EH (cell line): ENCODE measurements around the gene IGSF8.
"Not testable (repeated sequence)": the region's sequence is repeated elsewhere in the genome, so short reads cannot be mapped to it uniquely, and the experiment has no call there.

Experiments used
- DNase-seq: peaks from one replicate; pipeline ENCODE4 v3.0.0-alpha.2; 2015; ENCODE audit warnings: low read depth

The IGSF8 gene

DNA sequence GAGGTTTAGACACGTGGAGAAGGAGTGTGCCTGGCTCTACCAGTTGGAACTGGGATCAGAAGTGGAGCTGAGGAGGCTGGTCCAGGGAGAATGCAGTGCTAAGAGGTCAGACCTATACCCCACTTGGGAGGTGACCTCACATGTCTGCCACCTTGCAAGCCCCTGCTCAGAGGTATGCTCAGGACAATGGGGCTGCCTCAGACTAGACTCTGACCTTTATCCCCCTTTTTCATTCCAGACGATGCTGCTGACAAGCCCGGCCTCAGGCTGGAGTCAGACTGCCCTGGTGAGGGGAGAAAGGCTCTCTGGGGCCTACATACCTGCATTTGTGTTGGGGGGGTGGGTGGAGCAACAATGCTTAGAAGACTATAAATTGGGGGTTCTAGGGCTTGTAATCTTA is 33.7 kb downstream of the IGSF8 start:
- DNase-seq = no peak

DNA sequence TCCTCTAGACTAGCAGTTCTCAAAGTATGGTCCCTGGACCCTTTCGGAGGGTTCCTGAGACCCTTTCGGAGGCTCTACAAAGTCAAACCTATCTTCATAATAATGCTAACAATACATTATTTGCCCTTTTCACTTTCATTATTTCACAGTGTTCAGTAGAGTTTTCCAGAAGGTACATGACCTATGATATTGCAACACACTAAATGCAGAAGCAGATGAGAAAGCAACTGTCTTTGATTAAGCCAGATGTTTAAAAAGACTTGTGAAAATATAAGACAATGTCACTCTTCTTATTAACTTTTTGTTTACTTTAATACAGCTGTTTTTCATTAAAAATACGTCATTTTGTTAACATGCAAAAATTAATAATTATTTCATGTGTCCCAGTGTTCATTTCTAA is 34.3 kb downstream of the IGSF8 start:
- DNase-seq = no peak

DNA sequence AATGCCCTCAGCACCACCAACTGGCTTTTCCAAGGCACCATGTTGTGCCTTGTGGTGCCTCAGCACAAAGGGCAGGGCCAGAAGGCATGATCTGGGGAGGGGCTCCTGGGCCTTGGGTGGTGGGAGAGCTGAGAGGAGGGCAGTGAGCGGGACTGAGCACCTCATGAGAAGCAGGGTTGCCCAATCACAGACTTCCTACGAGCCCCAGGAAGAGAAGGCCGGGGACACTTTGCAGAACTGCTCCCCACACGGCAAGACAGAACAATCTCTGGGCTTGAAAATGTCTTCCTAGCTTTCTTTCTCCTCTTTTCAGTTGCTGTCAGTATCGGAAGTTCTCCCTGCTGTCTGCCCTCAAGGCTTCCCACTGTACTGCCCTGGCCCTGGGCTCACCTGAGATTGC is 35.2 kb downstream of the IGSF8 start:
- DNase-seq = no peak

DNA sequence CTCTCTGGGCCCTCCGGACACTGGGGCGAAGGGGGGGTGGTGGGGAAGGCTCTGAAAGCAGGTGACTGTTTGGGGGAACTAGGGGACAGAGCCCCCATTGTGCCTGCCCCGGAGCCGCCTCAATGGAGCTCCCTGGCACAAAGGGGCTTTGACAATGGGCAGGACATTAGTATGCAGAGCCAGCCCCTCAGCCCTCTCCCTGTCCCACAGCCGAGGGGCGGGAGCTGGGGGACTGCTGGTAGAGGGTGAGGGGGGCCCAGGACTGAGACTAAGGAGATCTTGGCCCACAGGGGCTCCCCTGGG is 36.2 kb downstream of the IGSF8 start:
- no peak for DNase-seq

DNA sequence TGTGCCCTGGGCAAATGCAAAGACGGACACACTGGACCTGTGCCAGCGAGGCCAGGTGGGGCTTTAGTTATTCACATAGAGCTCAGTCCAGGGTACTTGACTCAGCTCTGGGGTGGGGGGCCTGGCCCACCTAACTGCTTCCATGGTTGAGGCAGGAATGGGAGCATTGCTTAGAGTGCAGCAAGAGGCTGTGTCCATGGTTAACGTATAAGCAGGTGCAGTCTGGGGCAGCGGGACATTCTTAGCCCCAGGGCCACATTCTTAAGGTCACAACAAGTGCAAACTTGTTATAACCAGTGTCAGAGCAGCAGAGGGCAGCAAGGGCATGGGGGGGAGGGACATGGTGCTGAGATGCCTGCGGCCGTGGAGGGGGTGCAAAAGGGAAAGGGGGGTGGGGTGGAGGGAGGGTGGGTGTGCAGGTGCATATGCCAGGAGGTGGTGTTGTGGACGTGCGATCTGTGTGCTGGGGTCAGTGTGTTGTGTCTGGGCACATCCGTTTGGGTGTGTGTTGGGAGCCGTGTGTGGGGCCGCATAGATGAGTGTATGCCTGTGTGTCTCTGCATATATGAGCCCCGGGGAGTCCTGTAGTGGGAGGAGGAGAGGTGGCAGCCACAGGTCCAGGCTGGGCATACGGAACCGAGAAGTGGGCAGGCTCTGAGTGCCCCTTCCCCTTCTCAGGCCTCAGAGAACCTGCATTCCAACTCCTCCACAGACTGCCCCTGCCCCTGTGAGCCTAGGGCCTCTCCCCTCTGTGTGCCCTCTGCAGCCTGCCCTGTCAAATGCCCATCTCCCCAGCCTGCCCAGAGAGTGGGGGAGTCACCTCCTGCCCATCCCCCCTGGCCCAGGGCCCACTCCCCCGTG is 36.8 kb downstream of the IGSF8 start:
- DNase-seq = no peak

DNA sequence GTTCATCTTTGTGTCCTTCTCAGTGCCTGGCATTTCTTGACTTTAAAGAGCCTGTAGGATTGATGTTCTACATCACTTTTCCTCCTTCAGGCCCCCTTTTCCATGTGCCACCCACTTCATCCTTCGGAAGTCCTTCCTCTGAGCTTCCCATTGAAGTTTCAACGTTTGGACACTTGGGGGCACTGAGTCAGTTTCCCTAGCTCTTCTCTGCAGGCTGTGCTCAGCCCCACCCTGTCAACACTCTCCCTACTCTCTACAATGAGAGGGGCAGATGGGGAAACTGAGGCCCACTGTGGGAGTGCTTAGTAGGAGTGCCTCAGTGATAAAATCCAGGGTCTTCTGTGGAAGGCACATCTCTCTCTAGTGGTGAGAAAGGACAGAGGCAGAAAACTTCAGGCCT is 40.3 kb downstream of the IGSF8 start:
- peak; percentile 20 for DNase-seq

DNA sequence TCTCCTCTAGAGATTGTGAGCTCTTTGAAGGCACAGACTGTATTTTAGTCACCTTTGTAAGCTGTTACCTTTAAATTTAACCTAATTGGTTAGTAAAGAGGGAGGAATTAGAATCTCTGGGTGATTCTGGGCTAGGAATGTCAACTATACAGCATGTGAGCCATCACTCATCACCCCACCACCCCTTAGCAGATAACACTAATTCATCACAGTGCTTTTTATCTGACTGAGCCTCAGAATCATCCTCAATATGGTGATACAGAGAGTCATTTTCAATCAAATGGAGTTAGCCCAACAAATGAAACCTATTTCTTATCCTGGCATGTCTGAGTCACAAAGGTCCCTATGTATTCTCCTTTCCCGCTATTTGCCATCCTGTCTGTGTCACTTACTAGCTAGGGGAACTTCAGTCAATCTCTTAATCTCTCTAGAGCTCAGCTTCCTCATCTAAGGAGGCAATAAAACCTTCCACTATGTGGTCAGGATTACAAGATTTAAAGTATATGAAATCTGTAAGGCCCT is 41.7 kb downstream of the IGSF8 start:
- DNase-seq = no peak

DNA sequence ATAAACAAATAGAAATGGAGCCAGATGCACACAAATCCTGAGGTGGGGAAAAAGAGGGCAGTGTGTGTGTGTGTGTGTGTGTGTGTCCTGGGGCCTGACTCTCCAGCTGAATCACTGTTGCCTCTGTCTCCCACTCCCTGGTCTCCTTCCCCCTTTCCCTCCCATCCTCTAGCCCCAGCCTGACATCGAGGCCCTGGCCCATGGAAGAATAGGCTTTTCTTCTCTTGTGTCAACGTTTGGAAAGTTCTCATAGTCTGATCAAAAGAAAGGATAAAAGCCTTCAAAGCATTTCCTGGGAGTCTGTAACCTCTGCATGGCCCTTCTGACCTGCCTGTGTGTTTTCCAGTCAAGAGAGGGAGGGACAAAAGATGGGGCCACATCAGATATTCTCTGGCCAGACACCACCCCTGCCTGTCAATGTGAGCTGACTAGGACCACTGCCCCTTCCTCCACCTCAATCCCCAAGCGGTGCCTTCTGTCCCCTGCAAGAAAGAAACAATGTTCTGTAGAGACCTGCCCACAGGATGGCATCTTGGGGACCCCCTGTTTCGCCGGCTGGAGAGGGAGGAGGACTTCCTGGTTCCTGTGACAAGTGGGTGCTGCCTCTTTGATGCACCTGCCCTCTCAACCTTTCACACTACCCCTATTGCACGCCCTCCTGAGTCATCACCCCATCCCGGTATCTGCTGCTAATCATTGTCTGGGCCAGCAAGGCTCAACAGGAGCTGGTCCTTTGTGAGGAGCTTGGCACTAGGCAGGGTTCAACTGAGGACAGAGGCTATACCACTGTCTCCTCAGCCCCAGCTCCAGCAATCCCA is 44.7 kb downstream of the IGSF8 start:
- DNase-seq = no peak

DNA sequence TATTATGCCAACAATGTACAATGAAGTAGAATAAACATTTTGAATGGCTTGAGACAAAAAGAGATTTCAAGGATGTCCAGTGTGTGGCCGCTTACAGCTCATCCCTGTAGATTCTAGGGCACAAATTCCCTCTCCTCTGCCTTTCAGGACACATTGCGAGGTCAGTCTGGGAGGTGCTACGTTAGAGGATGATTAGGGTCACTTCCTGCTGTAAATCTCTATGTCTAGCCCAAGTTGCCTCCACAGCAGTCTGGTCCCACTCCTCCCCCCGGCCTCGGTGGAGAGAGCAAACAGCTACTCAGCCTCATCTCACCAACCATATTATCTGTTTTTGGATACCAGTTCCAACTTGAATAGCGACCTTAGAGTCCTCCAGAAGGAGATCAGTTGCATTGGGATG is 45.5 kb downstream of the IGSF8 start:
- DNase-seq = no peak

DNA sequence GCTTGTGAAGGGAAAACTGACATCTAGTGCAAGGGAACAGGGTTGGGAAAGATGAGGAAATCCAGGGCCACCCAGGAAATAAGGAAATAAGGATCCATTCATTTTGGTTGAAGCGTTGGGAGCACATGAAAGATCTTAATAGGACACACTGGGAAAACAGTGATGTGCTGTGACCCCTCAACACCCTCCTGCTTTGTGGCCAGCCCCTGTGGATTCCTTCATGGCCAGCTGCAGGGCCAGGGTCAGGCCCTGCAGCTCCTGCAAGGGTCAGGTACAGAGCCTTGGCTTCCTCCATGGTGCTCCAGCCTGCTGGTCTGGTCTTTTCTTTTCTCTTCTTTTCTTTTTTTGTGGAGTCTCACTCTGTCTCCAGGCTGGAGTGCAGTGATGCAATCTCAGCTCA is 47.8 kb downstream of the IGSF8 start:
- no peak for DNase-seq

DNA sequence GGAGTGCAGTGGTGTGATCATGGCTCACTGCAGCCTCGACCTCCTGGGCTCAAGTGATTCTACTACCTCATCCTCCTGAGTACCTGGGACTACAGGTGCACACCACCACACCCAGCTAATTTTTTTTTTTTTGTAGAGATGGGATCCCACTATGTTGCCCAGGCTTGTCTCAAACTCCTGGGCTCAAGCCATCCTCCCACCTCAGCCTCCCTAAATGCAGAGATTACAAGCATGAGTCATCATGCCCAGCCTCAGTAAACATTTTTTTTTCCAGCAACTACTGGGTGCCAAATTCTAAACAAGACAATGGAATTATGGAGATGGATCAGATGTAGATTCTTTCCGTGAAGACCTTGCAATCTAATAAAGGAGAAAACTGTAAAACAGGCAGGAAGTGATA is 48.2 kb downstream of the IGSF8 start:
- not testable (repeated sequence) for DNase-seq

DNA sequence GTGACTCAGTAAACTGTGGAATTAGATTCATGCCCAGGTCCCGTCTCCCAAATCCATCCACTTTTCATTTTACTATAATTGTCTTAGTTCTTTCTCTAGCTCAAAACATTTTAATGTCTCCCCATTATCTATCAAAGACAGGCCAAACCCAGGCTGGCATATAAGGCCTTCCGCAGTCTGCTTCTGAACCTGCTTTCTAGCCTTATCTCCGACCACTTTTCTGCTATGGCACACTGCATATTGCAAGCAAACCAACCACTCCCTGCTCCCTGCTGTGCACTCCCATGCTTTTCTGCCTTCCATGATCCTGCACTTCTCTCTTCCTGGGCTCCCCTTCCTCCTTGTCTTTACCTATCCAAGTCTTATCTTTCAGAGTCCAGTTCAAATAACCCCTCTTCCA is 49.3 kb downstream of the IGSF8 start:
- no peak for DNase-seq

DNA sequence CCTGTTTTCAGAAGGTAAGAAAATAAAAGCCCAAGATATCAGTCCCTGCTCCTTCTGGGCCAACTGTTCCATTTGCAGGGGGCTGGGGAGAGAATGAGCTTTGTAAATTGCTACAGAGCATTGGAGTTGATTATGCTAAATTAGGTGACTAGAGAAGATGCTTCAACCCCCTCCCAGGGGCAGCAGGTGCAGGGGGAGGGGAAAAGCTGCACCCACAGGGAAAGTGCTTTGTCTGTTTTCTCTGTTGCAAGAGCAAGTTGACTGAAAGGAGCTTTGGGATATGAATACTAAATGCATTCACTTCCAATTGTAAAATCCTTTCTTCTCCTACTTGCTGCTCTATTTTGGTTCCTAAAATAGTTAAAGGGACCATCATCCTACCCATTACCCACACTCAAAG is 50.1 kb downstream of the IGSF8 start:
- DNase-seq = no peak

DNA sequence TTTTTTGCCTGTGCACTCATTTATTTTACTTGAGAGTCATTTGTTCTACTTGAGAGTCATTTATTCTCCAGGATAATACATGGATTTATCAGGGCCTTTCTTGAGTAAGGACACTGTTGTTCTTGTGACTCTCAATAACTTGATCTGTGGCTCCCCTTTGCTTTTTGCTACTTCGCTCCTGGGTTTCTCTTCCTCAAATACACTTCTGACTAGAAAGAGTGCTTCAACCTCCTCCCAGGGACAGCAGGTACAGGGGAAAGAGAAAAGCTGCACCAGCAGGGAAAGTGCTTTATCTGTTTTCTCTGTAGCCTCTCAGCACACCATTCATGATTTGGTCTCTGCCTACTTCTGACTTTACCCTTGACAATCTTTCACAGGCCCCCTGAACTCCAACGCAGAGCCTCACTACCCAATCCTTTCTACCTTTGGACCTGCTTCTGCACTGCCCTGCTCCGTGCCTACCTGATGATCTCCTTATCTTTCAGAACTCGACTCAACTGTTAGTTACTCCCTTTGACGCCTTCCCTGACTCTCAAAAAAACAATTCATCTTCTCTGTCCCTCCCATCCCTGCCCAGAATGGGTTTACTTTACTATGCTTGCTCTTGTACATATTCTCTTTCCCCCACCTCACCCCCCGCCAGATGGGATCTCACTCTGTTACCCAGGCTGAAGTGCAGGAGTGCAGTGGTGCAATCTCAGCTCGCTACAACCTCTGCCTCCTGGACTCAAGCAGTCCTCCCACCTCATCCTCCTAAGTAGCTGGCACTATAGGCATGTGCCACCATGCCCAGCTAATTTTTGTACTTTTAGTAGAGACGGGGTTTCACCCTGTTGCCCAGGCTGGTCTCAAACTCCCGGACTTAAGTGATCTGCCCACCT is 51.1 kb downstream of the IGSF8 start:
- DNase-seq = no peak

DNA sequence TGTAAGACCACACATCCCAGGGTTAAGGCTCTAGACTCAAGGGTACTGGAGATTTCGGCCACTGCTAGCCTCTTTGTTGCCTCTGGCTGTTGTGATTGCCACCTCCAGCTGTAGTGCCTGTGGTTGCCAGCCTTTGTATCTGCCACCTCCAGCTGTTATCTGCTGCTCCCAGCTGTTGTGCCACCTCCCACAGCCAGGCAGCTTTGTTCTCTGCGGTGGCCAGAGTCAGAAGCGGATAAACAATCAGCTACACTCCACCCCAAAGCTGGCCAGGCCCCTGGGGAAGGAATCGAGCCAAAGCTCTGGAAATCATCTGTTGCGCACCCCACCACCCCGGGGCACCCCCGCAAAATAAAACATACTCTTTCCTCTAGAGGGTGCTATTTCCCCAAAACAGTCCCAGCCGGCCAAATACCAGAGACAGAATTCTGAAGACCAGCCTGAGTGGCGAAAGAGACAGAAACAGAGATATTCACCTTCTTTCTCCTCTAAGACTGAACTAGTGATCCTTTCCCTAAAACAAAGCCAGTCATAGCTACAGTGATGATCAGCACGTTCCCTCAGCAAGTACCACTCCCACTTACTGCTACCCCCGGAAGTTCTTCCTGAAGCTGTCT is 51.8 kb downstream of the IGSF8 start:
- DNase-seq = peak; percentile 45

DNA sequence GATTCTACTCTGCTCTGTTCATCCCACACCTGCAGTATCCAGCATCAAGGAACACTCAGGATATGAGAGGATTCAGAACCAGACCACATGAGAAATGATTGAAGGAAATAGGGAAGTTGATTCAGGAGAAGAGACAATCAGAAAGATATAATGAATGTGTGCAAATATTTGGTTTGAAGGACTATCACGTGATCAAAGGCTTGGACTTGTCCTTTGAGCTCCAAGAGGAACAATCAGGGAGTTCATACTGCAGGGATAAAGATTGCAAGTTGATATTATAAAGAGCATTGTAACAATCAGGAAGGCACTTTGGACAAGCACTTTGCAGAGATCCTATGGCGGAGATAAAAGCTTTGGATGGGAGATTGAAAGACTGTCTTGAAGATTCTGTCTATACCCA is 52.8 kb downstream of the IGSF8 start:
- no peak for DNase-seq

DNA sequence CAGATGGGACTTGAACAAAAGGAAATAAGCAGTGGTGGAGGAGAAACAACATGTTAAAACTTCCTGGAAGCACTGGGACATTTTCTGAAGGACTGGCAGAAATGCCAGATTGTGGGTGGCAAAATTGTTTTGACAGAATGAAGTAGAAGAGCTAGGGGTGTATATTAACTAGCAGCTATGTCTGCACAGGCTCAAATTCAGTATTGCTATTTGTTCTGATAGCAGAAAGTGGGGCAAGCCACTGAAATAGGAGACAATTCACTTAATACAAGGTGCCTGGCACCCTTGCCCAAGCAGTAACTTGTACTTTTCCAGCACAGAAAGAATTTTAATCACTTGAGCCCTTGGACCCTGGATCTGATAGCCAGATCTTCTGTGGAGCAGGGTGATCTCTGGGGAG is 54.9 kb downstream of the IGSF8 start:
- DNase-seq = no peak
